ENCODE data around the gene ZNF396. TPM values are rescaled to one million over a fixed set of nuclear protein-coding genes. Genes with fewer than 3 reads are reported as not detected.
A peak's percentile ranks its signal among the peaks of the same experiment; 100 is the strongest.

Gene ZNF396
- total RNA-seq, 6 donors from 2014 or later: 1.8 to 7.3 (median 3.5) TPM

- H3K9me3 ChIP-seq: no peaks in the 10 kb centered on the region
- TF ChIP-seq POLR2AphosphoS5 (IDR thresholded peaks at IDR 0.05) (no peak), POLR2A (IDR thresholded peaks at IDR 0.05) (no peak), EP300 (IDR thresholded peaks at IDR 0.05) (no peak), CTCF (IDR thresholded peaks at IDR 0.05) (no peak)
- WGBS, 2 donors: 41 to 74% methylated on average over 3 of the region's 3 CpGs
- H3K27ac ChIP-seq: no peak overlapping the region
- peaks cover 0 to 7% (median 5%) of the 10 kb centered on the region in 4 donors for H3K4me1 ChIP-seq
- H3K36me3 ChIP-seq: no peaks in the 10 kb centered on the region
- H3K4me3 ChIP-seq: no peak overlapping the region
- ATAC-seq (ENCODE audit: low FRiP score in 2 of 2): peak in 1 of 2 donors; percentile 13
- H3K27me3 ChIP-seq: no peaks in the 10 kb centered on the region
- no peak for DNase-seq
These were observed 14.0 kb upstream of the ZNF396 start for GRCh38 chr18:35390951-35391700.

- H3K36me3 ChIP-seq: no peaks in the 10 kb centered on the region
- WGBS, 2 donors: 37 to 49% methylated on average over 5 of the region's 5 CpGs
- no peaks in the 10 kb centered on the region for H3K9me3 ChIP-seq
- peak overlapping the region in 2 of 4 donors; percentile 23 to 28 for H3K27ac ChIP-seq
- peak in 1 of 2 donors; percentile 80 for ATAC-seq (ENCODE audit: low FRiP score in 2 of 2)
- no peak for TF ChIP-seq POLR2AphosphoS5 (IDR thresholded peaks at IDR 0.05)
- no peak for TF ChIP-seq POLR2A (IDR thresholded peaks at IDR 0.05)
- no peak for TF ChIP-seq CTCF (IDR thresholded peaks at IDR 0.05)
- TF ChIP-seq EP300 (IDR thresholded peaks at IDR 0.05): no peak
- H3K4me3 ChIP-seq: no peak overlapping the region
- H3K27me3 ChIP-seq: no peaks in the 10 kb centered on the region
- no peak for DNase-seq
- peaks cover 0 to 7% (median 5%) of the 10 kb centered on the region in 4 donors for H3K4me1 ChIP-seq
These were observed 12.0 kb upstream of the ZNF396 start for GRCh38 chr18:35389095-35389618.

GRCh38 chr18:35387152-35387571, 10.0 kb upstream of the ZNF396 start:
- no peak overlapping the region for H3K27ac ChIP-seq
- no peaks in the 10 kb centered on the region for H3K36me3 ChIP-seq
- WGBS, 2 donors: 51 to 54% methylated on average over 2 to 3 of the region's 3 CpGs
- ATAC-seq (ENCODE audit: low FRiP score in 2 of 2) (peak in 1 of 2 donors; percentile 41), DNase-seq (peak in 1 of 2 donors; percentile 37)
- TF ChIP-seq EP300 (IDR thresholded peaks at IDR 0.05) (no peak), POLR2A (IDR thresholded peaks at IDR 0.05) (no peak), POLR2AphosphoS5 (IDR thresholded peaks at IDR 0.05) (no peak), CTCF (IDR thresholded peaks at IDR 0.05) (peak in 2 of 6 experiments; percentile 11 to 15)
- no peak overlapping the region for H3K4me3 ChIP-seq
- peaks cover 0 to 7% (median 5%) of the 10 kb centered on the region in 4 donors for H3K4me1 ChIP-seq
- no peaks in the 10 kb centered on the region for H3K9me3 ChIP-seq
- no peaks in the 10 kb centered on the region for H3K27me3 ChIP-seq

- DNase-seq (peak in 1 of 2 donors; percentile 75), ATAC-seq (ENCODE audit: low FRiP score in 2 of 2) (peak; percentile 76 to 87)
- Histone ChIP-seq H3K9me3 (no peaks in the 10 kb centered on the region), H3K27ac (no peak overlapping the region), H3K4me3 (no peak overlapping the region), H3K27me3 (no peaks in the 10 kb centered on the region), H3K36me3 (no peaks in the 10 kb centered on the region), H3K4me1 (peaks cover 0 to 7% (median 5%) of the 10 kb centered on the region in 4 donors)
- 18 to 25% methylated on average over 7 of the region's 7 CpGs for WGBS, 2 donors
- TF ChIP-seq POLR2AphosphoS5 (IDR thresholded peaks at IDR 0.05): no peak
- TF ChIP-seq POLR2A (IDR thresholded peaks at IDR 0.05): no peak
- peak; percentile 66 to 79 (median 69) for TF ChIP-seq CTCF (IDR thresholded peaks at IDR 0.05)
These were observed 9.5 kb upstream of the ZNF396 start for GRCh38 chr18:35386600-35387100.

All from upper lobe of left lung (tissue), 6 donors.